ENCODE data around the gene DPPA4. TPM values are rescaled to one million over a fixed set of nuclear protein-coding genes. Genes with fewer than 3 reads are reported as not detected.
A peak's percentile ranks its signal among the peaks of the same experiment; 100 is the strongest.

Gene DPPA4
- total RNA-seq, 1 donor from 2014 or later, result 215 TPM

GRCh38 chr3:109355625-109356441 is 18.5 kb upstream of the DPPA4 start:
- Histone ChIP-seq H3K4me1 (peaks cover 28% of the 10 kb centered on the region), H3K9me3 (ENCODE audit: low read depth) (no peaks in the 10 kb centered on the region), H3F3A (ENCODE audit: low read depth) (peaks cover 30% of the 10 kb centered on the region), H3K4me2 (peak overlapping the region; percentile 87), H3K27ac (peak overlapping the region; percentile 98), H3K79me2 (ENCODE audit: low read depth) (no peaks in the 10 kb centered on the region), H3K9ac (peak overlapping the region; percentile 4), H4K20me1 (ENCODE audit: low read depth) (no peaks in the 10 kb centered on the region), H3K36me3 (no peaks in the 10 kb centered on the region), H3K27me3 (no peaks in the 10 kb centered on the region), H2AFZ (replicated peaks) (no peak overlapping the region), H3K4me3 (peak overlapping the region; percentile 41)
- H3K27ac Mint-ChIP-seq, result peak overlapping the region; percentile 79
- H3K27me3 Mint-ChIP-seq (ENCODE audit: insufficient read depth, low read depth), result peaks cover 2% of the 10 kb centered on the region
- H3K4me3 Mint-ChIP-seq, result peak overlapping the region; percentile 79
- peaks cover 2% of the 10 kb centered on the region for H3K36me3 Mint-ChIP-seq
- H3K4me1 Mint-ChIP-seq, result peaks cover 38% of the 10 kb centered on the region
- TF ChIP-seq EZH2phosphoT487 (IDR thresholded peaks at IDR 0.05) (no peak), EZH2 (IDR thresholded peaks at IDR 0.05) (no peak)
- TF ChIP-seq, protein P1, sequence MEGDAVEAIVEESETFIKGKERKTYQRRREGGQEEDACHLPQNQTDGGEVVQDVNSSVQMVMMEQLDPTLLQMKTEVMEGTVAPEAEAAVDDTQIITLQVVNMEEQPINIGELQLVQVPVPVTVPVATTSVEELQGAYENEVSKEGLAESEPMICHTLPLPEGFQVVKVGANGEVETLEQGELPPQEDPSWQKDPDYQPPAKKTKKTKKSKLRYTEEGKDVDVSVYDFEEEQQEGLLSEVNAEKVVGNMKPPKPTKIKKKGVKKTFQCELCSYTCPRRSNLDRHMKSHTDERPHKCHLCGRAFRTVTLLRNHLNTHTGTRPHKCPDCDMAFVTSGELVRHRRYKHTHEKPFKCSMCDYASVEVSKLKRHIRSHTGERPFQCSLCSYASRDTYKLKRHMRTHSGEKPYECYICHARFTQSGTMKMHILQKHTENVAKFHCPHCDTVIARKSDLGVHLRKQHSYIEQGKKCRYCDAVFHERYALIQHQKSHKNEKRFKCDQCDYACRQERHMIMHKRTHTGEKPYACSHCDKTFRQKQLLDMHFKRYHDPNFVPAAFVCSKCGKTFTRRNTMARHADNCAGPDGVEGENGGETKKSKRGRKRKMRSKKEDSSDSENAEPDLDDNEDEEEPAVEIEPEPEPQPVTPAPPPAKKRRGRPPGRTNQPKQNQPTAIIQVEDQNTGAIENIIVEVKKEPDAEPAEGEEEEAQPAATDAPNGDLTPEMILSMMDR (IDR thresholded peaks at IDR 0.05), result no peak
- peak; percentile 78 for DNase-seq (ENCODE audit: low spot score)
- no peaks in the 10 kb centered on the region for H3K9me3 Mint-ChIP-seq

DNA sequence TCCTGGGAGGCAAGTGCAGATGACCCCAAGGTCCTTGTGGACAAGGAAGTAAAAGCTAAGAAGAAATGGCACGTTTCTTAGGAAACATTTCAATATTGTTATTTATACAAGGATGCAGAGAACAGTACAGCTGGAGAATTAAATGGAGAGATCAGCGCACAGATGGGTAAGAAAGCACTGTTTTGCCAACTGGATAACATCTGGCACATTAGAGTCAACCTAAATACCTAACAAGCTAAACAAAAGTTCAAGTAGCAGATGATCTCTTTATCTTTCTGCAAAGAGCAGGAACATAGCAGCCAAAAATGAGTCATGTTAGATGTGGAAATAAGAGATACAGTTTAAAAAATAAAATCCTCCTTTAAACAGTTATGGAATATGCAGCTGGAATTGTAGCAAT is 15.7 kb upstream of the DPPA4 start:
- H3K4me1 Mint-ChIP-seq, result peaks cover 41% of the 10 kb centered on the region
- Histone ChIP-seq H3K36me3 (no peaks in the 10 kb centered on the region), H3K79me2 (ENCODE audit: low read depth) (no peaks in the 10 kb centered on the region), H3K4me2 (no peak overlapping the region), H3F3A (ENCODE audit: low read depth) (peaks cover 30% of the 10 kb centered on the region), H3K4me1 (peaks cover 28% of the 10 kb centered on the region), H4K20me1 (ENCODE audit: low read depth) (no peaks in the 10 kb centered on the region), H3K9me3 (ENCODE audit: low read depth) (no peaks in the 10 kb centered on the region), H3K27me3 (no peaks in the 10 kb centered on the region), H3K4me3 (no peak overlapping the region), H2AFZ (replicated peaks) (no peak overlapping the region), H3K9ac (no peak overlapping the region), H3K27ac (no peak overlapping the region)
- H3K9me3 Mint-ChIP-seq, result peaks cover 4% of the 10 kb centered on the region
- no peak for TF ChIP-seq EZH2 (IDR thresholded peaks at IDR 0.05)
- TF ChIP-seq, protein P1 (IDR thresholded peaks at IDR 0.05), result no peak
- TF ChIP-seq EZH2phosphoT487 (IDR thresholded peaks at IDR 0.05), result no peak
- no peak for DNase-seq (ENCODE audit: low spot score)
- H3K27ac Mint-ChIP-seq, result no peak overlapping the region
- peaks cover 8% of the 10 kb centered on the region for H3K27me3 Mint-ChIP-seq (ENCODE audit: insufficient read depth, low read depth)
- H3K36me3 Mint-ChIP-seq, result peaks cover 2% of the 10 kb centered on the region
- no peak overlapping the region for H3K4me3 Mint-ChIP-seq

- Histone ChIP-seq H3K4me3 (no peak overlapping the region), H3F3A (ENCODE audit: low read depth) (peaks cover 14% of the 10 kb centered on the region), H3K4me2 (no peak overlapping the region), H2AFZ (replicated peaks) (no peak overlapping the region), H3K27me3 (no peaks in the 10 kb centered on the region), H3K27ac (no peak overlapping the region), H3K9me3 (ENCODE audit: low read depth) (no peaks in the 10 kb centered on the region), H3K36me3 (no peaks in the 10 kb centered on the region), H3K9ac (no peak overlapping the region), H3K79me2 (ENCODE audit: low read depth) (no peaks in the 10 kb centered on the region), H3K4me1 (peaks cover 16% of the 10 kb centered on the region), H4K20me1 (ENCODE audit: low read depth) (no peaks in the 10 kb centered on the region)
- Mint-ChIP-seq H3K27ac (no peak overlapping the region), H3K27me3 (ENCODE audit: insufficient read depth, low read depth) (peaks cover 8% of the 10 kb centered on the region), H3K4me1 (peaks cover 27% of the 10 kb centered on the region), H3K36me3 (peaks cover 2% of the 10 kb centered on the region), H3K4me3 (no peak overlapping the region), H3K9me3 (peaks cover 4% of the 10 kb centered on the region)
- TF ChIP-seq, protein P1 (IDR thresholded peaks at IDR 0.05), result no peak
- TF ChIP-seq EZH2 (IDR thresholded peaks at IDR 0.05), result no peak
- TF ChIP-seq EZH2phosphoT487 (IDR thresholded peaks at IDR 0.05), result no peak
- no peak for DNase-seq (ENCODE audit: low spot score)
Measured at GRCh38 chr3:109351231-109351630, 13.9 kb upstream of the DPPA4 start.
